Measurements from ENCODE around the gene TCF15.

Gene TCF15

DNA sequence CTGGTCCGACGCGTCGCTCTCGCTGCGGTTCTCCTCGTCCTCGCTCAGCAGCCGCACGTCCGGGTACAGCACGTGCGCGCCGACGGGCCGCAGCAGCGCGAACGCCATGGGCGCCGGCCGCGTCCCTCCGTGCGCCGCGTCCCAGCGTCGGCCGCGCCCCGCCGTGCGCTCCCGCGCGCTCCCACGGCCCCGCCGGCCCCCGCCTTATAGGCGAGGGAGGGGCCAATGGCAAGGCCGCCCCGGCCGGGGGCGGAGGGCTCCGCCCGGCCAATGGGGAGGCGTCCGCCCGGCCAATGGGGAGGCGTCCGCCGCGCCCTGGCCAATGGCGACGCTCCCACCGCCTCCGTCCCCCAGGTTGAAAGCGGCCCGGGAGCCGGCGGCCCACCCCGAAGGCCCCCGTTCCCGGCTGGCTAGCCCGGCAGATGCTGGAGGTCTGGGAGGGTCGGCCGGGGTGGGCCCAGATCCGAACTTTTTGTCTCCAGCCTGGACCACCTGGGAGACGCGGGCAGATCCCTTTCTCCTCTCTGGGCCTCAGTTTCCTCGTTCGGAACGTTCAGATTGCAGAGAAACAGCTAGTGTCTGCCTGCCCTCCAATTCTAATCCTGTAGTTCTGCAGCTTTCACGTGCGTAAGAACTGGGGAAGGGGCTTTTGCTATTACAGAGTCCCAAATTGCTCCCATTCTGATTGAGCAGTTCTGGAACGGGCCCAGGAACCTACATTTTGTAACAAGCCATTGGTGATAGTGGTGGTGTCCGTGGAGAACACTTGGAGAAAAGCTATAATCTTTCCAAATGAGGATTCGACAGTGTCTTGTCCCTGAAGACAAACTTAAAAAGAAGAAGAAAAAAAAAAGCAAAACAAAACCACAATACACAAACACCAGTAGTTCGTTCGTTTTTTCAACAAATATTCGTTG is at the start of gene TCF15:
TCF15 (minus strand) TSS at position 180 of the 917 bp plus-strand sequence; CDS start at position 108, 72 bp downstream.
- no peak for TF ChIP-seq JUND (IDR thresholded peaks at IDR 0.05; ENCODE audit: low read depth)
- in situ Hi-C loops (cut with HindIII; ENCODE audit: low pct_unique_long_range_greater_than_20kb, low sequenced_read_pairs): no loop called here
- no peak for DNase-seq (ENCODE audit: low read depth in 1 of 2, low spot score in 1 of 2)

- in situ Hi-C loops (cut with HindIII; ENCODE audit: low pct_unique_long_range_greater_than_20kb, low sequenced_read_pairs): no loop called here
- TF ChIP-seq JUND (IDR thresholded peaks at IDR 0.05; ENCODE audit: low read depth): no peak
These were observed 48.7 kb upstream of the TCF15 start for GRCh38 chr20:658731-659291.

GRCh38 chr20:658202-658601 is 48.1 kb upstream of the TCF15 start:
- TF ChIP-seq JUND (IDR thresholded peaks at IDR 0.05; ENCODE audit: low read depth): no peak
- in situ Hi-C loops (cut with HindIII; ENCODE audit: low pct_unique_long_range_greater_than_20kb, low sequenced_read_pairs): no loop called here

More at GRCh38 chr20:658731-659291, 48.7 kb upstream of the TCF15 start:
- DNase-seq (ENCODE audit: low read depth in 1 of 2, low spot score in 1 of 2): no peak

GRCh38 chr20:655726-656624 is 45.9 kb upstream of the TCF15 start:
- in situ Hi-C loops (cut with HindIII; ENCODE audit: low pct_unique_long_range_greater_than_20kb, low sequenced_read_pairs): no loop called here
- no peak for TF ChIP-seq JUND (IDR thresholded peaks at IDR 0.05; ENCODE audit: low read depth)
- no peak for DNase-seq (ENCODE audit: low read depth in 1 of 2, low spot score in 1 of 2)

More at GRCh38 chr20:658202-658601, 48.1 kb upstream of the TCF15 start:
- no peak for DNase-seq (ENCODE audit: low read depth in 1 of 2, low spot score in 1 of 2)

- in situ Hi-C loops (cut with HindIII; ENCODE audit: low pct_unique_long_range_greater_than_20kb, low sequenced_read_pairs): no loop called here
- no peak for TF ChIP-seq JUND (IDR thresholded peaks at IDR 0.05; ENCODE audit: low read depth)
- no peak for DNase-seq (ENCODE audit: low read depth in 1 of 2, low spot score in 1 of 2)
These were observed 44.3 kb upstream of the TCF15 start for GRCh38 chr20:654417-654750.

- TF ChIP-seq JUND (IDR thresholded peaks at IDR 0.05; ENCODE audit: low read depth): no peak
- no peak for DNase-seq (ENCODE audit: low read depth in 1 of 2, low spot score in 1 of 2)
- in situ Hi-C loops (cut with HindIII; ENCODE audit: low pct_unique_long_range_greater_than_20kb, low sequenced_read_pairs): no loop called here
These were observed 43.7 kb upstream of the TCF15 start for GRCh38 chr20:653590-654416.

- no peak for TF ChIP-seq JUND (IDR thresholded peaks at IDR 0.05; ENCODE audit: low read depth)
- in situ Hi-C loops (cut with HindIII; ENCODE audit: low pct_unique_long_range_greater_than_20kb, low sequenced_read_pairs): no loop called here
- peak; percentile 94 to 96 for DNase-seq (ENCODE audit: low read depth in 1 of 2, low spot score in 1 of 2)
These were observed 43.0 kb upstream of the TCF15 start, which contains the start of gene SRXN1 for GRCh38 chr20:653110-653589. Gene SRXN1 (minus strand): TSS chr20:653200. CDS start chr20:653185, 15 bp downstream.

- in situ Hi-C loops (cut with HindIII; ENCODE audit: low pct_unique_long_range_greater_than_20kb, low sequenced_read_pairs): no loop called here
- TF ChIP-seq JUND (IDR thresholded peaks at IDR 0.05; ENCODE audit: low read depth): no peak
- DNase-seq (ENCODE audit: low read depth in 1 of 2, low spot score in 1 of 2): no peak
These were observed 42.6 kb upstream of the TCF15 start for GRCh38 chr20:652615-653109.

GRCh38 chr20:651713-652614 is 41.9 kb upstream of the TCF15 start:
- in situ Hi-C loops (cut with HindIII; ENCODE audit: low pct_unique_long_range_greater_than_20kb, low sequenced_read_pairs): no loop called here

DNA sequence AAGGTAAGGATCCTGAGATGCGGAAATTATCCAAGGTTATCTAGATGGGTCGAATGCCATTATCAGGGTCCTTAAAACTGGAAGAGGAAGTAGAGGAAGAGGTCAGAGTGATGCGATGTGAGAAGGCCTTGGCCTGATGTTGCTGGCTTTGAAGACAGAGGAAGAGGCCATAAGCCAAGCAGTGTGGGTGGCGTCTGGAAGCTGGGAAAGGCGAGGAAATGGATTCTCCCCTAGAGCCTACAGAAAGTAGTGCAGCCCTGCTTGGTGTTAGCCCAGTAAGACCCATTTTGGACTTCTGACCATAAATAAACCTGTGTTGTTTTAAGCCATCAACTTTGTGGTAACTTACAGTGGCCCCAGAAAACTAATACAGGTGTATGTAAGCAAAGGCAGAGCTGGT is 40.8 kb upstream of the TCF15 start:
- no peak for TF ChIP-seq JUND (IDR thresholded peaks at IDR 0.05; ENCODE audit: low read depth)
- in situ Hi-C loops (cut with HindIII; ENCODE audit: low pct_unique_long_range_greater_than_20kb, low sequenced_read_pairs): no loop called here
- DNase-seq (ENCODE audit: low read depth in 1 of 2, low spot score in 1 of 2): peak in 1 of 2 experiments; percentile 35

More at GRCh38 chr20:651713-652614, 41.9 kb upstream of the TCF15 start:
- DNase-seq (ENCODE audit: low read depth in 1 of 2, low spot score in 1 of 2): no peak
- TF ChIP-seq JUND (IDR thresholded peaks at IDR 0.05; ENCODE audit: low read depth): no peak
